Ishikawa (cell line): ENCODE results near the gene PCBP3.

ENCODE experiments used
- CEBPB ChIP-seq: IDR thresholded peaks from 2 replicates; pipeline ENCODE4 v1.6.1; 2012
- EGR1 ChIP-seq: IDR thresholded peaks from 2 replicates; pipeline ENCODE4 v1.6.1; 2012
- FOXM1 ChIP-seq: IDR thresholded peaks from 2 replicates; pipeline ENCODE4 v1.6.1; 2012; ENCODE audit warnings: low read depth, borderline replicate concordance
- TAF1 ChIP-seq: IDR thresholded peaks from 2 replicates; pipeline ENCODE4 v1.6.1; 2012; ENCODE audit warnings: low read depth, mild to moderate bottlenecking
- TF ChIP-seq, protein P1 (sequence below): IDR thresholded peaks from 2 replicates; pipeline ENCODE4 v1.6.1; 2012; ENCODE audit warnings: low read depth, mild to moderate bottlenecking

GRCh38 chr21:45868488-45868887, 225.0 kb downstream of the PCBP3 start:
- no peak for TF ChIP-seq TAF1
- no peak for TF ChIP-seq FOXM1
- no peak for TF ChIP-seq EGR1
- no peak for TF ChIP-seq CEBPB
- TF ChIP-seq, protein P1, sequence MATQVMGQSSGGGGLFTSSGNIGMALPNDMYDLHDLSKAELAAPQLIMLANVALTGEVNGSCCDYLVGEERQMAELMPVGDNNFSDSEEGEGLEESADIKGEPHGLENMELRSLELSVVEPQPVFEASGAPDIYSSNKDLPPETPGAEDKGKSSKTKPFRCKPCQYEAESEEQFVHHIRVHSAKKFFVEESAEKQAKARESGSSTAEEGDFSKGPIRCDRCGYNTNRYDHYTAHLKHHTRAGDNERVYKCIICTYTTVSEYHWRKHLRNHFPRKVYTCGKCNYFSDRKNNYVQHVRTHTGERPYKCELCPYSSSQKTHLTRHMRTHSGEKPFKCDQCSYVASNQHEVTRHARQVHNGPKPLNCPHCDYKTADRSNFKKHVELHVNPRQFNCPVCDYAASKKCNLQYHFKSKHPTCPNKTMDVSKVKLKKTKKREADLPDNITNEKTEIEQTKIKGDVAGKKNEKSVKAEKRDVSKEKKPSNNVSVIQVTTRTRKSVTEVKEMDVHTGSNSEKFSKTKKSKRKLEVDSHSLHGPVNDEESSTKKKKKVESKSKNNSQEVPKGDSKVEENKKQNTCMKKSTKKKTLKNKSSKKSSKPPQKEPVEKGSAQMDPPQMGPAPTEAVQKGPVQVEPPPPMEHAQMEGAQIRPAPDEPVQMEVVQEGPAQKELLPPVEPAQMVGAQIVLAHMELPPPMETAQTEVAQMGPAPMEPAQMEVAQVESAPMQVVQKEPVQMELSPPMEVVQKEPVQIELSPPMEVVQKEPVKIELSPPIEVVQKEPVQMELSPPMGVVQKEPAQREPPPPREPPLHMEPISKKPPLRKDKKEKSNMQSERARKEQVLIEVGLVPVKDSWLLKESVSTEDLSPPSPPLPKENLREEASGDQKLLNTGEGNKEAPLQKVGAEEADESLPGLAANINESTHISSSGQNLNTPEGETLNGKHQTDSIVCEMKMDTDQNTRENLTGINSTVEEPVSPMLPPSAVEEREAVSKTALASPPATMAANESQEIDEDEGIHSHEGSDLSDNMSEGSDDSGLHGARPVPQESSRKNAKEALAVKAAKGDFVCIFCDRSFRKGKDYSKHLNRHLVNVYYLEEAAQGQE, result no peak
